NCI-H774 (cell line): ENCODE results near the gene SPAAR.
"Not testable (repeated sequence)": the region's sequence is repeated elsewhere in the genome, so short reads cannot be mapped to it uniquely, and the experiment has no call there.

ENCODE experiments used
- DNase-seq: peaks from one replicate; lab custom pipeline; 2025; lab: John Stamatoyannopoulos, UW

The SPAAR gene

DNA sequence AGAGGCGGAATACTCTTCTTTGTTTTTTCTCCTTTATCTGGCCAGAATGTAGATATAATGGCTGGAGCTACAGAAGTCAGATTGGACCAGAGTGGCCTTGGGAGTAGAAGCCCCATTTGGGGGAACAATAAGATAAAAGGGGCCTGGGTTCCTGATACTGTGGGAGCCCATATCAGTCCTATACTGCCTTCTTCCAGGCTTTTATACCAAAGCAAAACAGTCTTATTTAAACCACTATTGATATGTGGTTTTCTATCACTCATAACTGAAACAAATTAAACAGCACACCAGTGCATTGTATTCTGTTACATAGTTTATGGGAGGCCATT lies 14.3 kb downstream of the SPAAR start:
- no peak for DNase-seq

DNA sequence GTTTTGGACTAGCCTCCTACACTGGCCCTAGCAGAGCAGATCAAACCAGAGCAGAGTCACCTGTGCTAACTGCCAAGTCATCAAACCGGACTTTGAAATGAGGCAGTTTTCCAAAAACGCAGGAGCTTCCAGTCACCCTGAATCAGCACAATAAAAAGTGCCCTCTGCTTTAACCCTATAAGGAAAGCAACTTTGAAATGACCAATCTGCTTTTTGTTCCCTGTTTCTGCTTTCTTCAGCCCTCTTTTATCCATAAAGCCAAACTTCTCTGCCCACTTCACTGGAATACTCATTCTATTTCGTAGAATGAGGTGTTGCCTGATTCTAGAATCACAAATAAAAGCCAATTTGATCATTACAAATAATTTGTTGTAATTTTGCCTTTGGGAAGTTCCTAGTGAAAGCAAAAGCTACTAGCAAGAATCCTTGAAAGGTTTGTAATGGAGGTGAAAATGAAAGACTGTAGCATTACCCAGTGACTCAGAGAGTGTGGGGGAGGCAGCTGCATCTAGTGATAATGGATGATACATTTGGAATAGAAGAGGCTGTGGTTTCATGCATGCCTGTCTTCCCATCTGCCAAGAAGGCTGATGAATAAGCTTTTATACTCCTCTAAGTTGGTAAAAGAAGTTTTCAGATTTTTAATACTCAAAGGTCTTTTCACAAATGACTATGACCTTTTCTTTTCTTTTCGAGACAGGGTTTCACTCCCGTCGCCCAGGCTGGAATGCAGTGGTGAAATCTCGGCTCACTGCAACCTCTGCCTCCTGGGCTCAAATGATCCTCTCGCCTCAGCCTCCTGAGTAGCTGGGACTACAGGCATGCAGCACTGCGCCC lies 14.9 kb downstream of the SPAAR start:
- no peak for DNase-seq

DNA sequence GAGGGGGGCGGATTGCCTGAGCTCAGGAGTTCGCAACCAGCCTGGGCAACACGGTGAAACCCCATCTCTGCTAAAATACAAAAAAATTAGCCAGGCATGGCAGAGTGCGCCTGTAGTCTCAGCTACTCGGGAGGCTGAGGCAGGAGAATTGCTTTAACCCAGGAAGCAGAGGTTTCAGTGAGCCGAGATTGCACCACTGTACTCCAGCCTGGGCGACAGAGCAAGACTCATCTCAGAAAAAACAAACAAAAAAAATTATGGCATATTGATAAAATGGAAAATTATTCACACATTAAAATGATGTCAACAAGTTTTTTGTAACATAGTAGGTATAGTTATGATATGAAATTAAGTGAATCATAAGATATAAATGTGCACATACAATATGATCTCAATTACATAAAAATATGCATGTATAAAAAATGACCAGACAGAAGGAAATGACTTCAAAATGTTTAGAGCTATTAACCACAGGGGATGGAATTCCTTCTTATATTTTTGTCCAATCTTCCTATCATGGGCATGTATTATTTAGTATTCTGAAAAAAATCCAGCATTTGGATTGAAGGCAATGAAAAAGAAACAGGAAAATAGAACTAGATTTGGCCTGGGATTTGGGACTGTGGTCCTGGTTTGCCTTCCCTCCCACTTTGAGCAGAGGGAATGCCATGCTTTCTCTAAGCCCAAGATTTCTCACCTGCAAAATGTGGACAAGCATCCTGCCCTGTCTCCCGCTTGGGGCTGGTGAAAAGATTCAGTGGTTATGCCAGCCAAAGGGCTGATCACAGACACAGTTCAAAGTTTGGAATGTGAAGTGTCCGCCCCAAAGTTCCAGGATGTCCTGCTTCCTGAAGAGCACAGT lies 19.5 kb downstream of the SPAAR start:
- DNase-seq = no peak

DNA sequence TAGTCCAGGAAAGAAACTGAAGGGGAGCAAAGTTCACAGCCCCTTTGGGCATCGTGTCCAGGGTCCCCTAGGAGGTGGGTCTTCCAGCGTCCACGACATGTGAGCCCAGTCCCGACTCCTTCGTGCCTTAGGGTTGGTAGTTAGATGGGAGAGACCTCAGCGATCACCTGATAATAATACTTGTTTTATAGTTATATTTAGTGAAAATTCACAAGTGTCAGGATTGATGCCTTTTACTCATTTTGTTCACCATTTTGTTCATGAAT lies 20.1 kb downstream of the SPAAR start:
- DNase-seq = no peak

DNA sequence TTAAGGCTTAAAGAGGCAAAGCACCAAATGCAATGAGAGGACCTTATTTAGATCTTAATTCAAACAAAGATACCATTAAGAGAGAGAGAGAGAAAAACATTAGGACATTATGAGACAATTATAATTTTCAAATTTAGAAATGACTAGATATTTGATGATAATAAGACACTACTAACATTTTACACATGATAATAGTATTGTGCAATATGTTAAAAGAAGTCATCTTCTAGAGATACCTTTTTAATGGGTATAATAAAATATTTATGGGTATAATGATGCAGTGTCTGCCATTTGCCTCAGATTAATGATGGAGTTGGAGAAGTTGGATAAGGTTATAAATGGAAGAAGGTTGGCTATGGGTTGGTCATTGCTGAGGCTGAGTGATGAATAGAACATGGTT lies 21.2 kb downstream of the SPAAR start:
- no peak for DNase-seq

DNA sequence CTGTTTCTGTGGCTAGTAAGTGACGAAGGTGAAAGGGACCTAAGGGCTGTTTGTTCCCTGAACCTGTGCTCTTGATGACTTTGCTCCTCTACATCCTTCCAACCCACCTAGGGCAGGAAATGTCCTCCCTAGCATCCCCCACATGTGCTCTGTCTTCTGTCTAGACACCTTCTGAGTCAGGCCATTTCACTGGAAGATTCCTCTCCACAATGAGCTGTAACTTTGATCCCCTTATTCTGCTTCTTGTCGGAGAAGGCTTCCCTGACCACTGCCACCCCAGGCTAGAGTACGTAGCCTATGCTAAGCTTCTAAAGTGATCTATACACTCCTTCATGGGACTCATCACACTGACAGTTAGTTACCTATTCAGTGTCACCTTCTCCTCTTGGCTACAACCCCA lies 21.7 kb downstream of the SPAAR start:
- no peak for DNase-seq

DNA sequence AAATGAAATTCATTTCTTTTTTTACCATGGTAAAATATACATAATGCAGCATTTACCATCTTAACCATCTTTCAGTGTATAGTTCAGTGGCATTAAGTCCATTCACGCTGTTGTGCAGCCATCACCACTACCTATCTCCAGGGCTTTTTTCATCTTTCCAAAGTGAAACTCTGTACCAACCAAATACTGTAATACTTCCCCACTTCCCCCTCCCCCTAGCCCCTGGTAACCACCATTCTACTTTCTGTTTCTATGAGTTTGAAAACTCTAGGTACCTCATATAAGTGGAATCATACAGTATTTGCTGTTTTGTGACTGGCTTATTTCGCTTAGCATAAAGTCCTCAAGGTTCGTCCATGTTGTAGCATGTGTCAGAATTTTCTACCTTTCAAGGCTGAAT lies 23.4 kb downstream of the SPAAR start:
- no peak for DNase-seq

DNA sequence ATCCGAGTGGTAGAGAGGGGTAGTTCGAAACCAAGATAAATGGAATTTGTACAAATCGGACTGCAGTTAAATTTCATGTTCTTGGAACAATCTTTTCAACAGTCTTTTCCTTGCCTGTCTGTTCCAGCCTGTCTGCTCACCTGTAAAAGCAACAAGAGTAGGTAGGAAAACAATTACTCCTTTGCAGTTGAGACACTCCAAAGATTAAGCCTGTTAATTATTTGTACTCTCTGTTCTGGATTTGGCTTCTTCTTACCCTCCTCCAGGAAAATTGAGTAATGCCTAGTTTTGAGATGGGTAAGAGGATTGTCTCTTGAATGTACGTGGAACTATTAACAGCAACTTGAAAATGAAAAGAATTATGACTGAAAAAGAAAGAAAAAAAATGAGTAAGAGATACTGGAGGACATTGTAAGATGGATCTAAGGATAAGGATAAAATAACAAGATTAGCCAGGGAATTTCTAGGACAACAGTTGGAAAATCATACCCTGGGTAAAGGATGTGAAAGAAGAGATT lies 24.3 kb downstream of the SPAAR start:
- DNase-seq = no peak

DNA sequence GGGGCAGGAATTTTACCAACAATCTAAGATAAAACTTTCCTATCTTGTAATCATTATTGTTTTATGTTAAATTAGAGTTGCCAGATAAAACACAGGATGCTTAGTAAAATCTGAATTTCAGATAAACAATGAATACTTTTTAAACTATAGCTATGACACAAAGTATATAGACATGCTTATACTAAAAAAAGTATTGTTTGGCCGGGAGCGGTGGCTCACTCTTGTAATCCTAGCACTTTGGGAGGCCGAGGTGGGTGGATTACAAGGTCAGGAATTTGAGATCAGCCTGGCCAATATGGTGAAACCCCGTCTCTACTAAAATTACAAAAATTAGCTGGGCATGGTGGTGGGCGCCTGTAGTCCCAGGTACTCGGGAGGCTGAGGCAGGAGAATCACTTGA lies 24.8 kb downstream of the SPAAR start:
- DNase-seq = not testable (repeated sequence)

DNA sequence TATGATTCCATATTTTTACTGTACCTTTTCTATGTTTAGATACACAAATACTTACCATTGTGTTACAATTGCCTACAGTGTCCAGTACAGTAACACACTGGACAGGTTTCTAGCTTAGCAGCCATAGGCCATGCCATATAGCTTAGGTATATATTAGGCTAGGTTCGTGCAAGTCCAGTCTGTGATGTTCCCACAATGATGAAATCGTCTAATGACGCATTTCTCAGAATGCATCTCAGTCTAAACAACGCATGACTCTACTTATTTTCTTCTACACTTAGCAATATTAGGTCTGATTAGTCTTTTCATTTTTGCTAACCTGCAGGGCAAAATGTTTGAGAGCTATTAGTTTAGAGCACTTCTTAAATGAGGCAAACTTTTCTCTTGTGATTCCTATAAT lies 26.0 kb downstream of the SPAAR start:
- DNase-seq = no peak

DNA sequence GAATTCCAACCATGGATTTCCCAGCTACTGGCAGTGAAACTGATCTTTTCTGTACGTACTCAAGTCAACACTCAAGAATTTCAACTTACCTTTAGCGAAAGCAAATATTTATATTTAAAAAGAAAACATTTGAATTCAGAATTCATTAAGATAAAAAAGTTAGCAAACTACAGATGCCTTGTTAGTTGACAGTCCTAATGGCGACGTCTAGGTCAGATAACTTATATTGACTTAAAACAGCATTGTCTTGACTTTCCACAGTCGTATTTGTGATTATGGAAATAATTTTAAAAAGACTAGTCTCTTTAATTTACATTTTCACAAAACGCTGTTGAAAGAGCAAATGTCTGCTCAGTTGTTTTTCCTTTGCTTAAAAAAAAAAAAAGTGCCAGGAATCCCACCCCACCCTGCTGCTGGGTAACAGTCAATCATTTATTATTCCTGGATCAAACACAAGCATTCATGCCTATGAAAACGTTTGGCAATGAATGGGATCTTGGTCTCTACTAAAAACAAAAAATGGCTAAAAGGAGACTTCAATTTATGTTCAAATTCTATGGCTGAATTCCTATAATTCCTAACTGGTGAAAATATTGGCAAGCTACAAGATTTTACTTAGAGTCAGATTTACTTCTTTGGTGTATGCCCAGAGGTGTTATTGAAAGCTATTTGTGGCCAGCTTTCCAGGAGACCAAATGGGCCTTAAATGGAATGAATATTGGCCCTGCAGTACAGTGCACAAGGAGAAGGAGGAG lies 26.6 kb downstream of the SPAAR start:
- DNase-seq = no peak

DNA sequence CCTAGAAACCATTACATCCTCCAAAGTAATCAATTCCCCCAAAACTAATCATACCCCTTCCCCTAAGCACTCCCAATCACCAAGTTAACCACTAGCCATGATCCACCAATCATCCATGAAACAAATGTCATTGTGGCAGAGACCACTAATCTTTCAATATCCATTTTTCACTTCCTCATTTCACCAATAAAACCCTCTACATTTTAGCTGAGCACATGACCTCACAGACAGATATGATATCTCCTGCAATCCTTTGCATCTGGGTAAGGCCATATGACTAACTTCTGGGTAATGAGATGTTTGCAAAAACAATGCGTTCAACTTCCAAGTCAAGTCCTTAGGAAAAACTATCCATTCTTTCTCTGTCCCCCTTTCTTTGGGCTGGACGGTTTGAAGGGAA lies 27.9 kb downstream of the SPAAR start:
- DNase-seq = no peak

DNA sequence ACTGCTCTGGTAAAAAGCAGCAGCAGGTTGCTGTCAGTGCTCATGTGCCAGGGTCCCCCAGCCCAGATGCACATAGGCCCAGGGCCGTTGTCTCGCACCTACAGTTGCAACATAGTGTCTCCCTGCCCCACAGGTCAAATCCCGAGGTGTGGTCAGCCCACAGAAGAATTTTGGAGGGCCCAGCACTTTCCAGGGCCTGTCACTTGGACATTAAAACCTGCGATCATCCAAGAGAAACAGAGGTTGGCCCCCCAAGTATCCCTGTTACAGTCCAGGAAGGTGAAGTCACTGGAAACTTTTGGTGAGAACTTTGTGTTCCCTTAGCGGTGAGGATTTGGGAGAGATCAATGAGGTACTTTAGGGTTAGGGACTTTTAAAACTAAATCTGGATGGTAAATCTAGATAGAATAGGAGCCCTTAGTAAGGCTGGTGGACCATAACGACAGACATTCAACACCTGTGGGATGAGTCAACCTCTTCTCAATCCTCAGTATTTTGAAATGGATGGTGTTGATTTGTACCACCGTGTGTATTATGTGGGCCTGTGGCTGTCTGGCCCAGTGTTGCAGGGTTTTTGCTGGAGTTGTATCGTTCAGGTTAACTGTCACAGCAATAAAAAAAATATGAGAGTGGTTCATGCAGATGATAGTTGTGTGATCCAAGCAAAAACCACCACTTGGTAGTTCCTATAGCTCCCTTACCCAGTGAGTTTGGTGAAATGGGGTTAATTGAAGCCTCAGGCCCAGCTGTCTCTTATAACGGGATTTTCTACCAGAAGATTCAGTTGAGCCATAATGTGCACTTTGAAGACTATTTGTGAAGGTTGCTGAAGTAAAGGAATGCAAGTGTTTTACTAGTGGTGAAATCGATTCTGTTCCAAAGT lies 29.4 kb downstream of the SPAAR start:
- DNase-seq = no peak

DNA sequence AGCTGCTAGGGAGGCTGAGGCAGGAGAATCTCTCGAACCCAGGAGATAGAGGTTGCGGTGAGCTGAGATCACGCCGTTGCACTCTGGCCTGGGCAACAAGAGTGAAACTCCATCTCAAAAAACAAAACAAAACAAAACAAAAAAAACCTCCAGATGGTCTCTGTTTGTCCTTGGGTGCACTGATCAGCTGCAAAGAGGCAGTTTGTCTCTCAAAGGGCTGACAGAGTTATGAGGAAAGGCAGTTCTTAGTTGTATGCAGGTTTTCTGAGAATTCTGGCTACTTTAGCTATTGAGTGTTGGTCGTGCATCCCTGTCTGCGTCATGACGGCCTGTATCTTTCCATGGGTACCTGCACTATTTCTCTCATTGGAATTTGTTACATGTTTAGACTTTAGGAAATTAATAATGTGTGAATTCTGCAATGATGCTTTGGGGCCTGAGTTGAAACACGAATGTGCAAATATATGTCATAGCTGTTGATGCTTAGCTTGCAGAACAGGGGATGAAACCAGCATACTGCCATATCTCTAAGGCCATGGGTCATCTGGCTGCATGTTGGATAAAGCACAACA lies 30.5 kb downstream of the SPAAR start:
- no peak for DNase-seq

DNA sequence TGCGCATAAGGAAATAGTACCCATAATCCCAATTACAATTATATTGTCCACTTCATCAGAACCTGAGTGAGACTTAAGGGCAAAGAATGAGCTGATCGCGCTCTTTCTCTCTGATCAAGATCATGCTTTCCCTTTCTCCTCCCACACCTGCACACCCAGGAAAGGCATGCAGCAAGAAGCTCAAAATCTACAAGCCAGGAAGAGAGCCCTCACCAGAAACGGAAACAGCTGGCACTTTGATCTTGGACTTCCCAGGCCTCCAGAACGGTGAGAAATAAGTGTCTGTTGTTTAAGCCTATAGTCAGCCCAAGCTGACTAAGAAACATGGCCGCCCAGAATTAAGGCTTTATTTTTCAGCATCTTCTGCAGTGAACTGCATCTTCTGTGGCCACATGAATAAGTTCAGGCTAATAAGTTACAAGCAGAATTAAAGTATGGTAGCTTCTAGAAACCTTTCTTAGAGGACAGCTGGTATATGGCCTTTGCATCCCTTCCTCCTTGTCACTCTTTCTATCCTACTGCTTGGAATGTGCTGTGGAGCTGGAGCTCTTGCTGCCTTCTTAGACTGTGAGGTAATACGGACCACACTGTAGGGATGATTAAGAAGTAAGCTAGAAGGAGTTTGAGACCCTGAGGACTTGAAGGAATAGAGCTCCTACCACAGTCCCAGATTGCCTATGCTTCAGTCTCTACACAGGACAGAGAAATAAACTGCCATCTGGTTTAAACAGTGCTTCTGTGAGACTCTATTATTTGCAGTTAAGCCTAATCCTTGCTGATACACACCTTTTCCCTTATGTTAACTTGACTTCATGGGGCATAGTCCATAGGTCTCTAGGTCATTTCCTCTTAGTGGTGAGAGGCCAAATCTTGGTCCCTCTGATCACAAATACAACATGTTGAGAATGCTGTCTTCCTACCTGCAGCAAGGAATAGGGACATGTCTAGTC lies 31.4 kb downstream of the SPAAR start:
- DNase-seq = no peak

DNA sequence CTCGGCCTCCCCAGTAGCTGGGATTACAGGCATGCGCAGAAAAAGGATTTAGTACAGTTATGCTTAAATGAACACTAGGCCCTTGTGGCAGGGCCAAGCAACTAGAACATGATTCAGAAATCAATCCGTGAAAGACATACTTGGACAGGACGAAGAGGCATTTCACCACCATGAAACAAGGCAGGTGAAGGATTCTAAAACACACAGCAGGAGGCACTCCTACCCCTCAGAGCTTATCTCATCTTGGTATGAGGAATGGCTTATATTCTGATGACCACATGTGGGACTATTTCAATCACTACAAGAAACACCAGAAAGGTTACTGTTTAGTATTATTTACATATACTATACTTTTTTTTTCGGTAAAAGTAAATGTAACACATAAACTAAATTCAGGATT lies 33.0 kb downstream of the SPAAR start:
- no peak for DNase-seq

DNA sequence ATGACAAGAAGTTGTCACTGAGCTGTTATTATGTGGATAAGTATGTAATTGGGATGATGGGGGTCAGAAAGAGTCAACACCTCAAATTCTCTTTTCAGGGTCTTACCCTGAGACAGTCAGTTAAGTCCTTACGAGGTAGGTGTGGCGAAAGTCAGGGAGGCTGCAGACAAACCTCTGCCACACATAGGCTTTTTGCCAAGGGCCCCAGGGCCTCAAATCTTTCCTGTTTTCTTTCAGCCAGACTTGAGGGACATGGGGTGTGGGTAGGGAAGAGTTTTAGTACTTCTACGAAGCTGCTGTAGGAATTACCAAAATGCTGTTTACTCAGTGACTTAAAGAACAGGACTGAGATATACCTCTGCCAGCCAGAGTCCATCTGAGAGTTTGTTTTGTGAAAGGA lies 34.9 kb downstream of the SPAAR start:
- DNase-seq = no peak

DNA sequence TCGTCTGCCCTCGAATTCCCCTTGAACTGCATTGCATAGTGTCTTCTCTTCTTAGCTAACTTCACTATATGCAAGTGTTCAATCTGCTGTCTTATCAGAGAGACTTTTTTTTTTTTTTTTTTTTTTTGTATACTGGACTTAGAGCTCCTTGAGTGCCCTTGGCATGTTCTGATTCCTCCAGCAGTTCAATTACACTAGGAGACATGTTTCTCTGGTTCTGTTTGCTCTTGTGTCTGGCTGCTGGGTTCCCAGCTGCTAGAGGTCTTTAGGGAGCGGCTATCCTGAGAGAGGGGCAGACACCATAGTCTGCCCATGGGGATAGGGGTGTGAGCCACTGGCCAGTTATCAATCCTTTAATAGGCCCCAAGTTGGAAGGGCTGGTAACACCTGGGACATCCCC lies 35.6 kb downstream of the SPAAR start:
- no peak for DNase-seq

DNA sequence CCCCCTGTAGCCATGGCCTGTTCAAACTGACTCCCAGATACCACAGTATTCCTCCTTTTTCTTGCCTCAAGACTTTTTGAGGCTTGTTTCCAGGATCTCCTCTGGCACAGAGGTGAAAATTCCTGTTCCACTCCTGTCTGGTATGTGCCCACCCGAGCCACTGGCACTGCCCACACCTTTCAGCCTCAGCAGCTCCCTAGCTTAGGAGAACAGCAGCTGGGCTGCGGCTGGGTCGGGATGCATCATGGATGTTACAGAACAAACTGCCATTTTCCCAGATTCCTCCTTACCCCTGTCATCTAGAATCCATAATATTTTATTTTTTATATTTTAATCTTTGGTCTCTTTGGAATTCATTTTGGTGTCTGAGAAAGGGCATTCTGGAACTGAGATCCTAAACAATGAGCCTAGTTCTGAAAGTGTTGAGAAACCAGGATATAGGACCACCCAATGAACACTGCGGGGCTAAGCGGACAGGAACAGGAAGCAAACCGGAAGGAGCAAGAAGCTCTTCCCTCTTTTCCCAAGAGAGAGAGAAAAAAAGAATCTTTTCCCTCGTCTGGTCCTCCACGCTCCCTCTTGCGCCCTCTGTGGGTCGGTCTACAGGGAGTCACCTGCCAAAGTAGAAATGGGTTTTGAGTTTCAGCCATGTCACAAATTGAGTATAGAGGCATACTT lies 36.2 kb downstream of the SPAAR start:
- peak; percentile 61 for DNase-seq

DNA sequence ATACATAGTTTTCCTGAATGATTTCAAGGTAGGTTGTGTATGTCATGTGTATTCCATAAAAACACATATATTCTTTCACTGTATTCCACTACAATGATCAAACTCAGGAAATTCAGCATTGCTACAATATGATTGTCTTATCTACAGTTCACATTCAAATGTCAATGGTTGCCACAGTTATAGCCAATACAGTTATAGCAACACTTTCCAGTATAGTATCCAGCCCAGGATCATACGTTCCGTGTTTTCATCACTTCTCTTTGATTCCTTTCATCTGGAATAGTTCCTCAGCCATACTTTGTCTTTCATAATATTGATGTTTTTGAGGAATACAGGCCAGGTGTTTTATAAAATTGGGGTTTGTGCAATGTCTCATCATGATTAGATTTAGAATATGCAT lies 39.2 kb downstream of the SPAAR start:
- no peak for DNase-seq
